NCI-H524 (cell line): ENCODE results near the gene PIP5K1A.
"Not testable (repeated sequence)": the region's sequence is repeated elsewhere in the genome, so short reads cannot be mapped to it uniquely, and the experiment has no call there.

ENCODE experiments used
- DNase-seq, 2 experiments: peaks; one replicate each; lab custom pipeline; 2025; lab: John Stamatoyannopoulos, UW

PIP5K1A gene

DNA sequence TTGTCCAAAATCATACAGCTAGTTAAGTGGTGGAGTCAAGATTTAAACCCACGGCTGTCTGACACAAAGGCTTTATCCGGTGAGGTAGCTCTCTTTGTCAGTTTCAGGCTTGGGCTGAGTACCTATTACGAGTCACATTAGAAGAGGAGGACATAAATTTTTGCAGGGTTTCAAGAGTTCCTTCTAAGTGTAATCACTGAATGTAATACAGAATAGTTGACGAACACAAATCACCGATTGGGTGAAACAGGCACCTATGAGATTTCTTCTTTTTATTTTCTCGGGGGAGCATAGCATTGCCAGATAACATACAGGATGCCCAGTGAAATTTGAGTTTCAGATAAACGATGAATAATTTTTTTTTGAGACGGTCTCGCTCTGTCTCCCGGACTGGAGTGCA, 57.0 kb downstream of the PIP5K1A start:
- DNase-seq = no peak

DNA sequence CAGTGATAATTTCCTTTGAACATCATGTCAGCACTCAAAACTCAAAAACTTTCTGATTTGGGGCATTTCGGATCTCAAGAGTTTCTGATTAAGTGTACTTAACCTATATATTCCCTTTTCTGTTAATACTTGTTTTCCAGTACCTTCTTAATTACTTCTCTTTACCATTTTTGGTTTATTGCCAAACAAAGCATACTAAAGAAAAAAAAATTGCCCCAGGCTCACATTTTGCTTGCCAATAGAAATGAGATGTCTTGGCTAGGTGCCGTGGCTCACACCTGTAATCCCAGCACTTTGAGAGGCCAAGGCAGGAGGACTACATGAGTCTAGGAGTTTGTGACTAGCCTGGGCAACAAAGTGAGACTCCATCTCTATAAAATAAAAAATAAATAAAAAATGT, 61.0 kb downstream of the PIP5K1A start:
- DNase-seq = no peak

DNA sequence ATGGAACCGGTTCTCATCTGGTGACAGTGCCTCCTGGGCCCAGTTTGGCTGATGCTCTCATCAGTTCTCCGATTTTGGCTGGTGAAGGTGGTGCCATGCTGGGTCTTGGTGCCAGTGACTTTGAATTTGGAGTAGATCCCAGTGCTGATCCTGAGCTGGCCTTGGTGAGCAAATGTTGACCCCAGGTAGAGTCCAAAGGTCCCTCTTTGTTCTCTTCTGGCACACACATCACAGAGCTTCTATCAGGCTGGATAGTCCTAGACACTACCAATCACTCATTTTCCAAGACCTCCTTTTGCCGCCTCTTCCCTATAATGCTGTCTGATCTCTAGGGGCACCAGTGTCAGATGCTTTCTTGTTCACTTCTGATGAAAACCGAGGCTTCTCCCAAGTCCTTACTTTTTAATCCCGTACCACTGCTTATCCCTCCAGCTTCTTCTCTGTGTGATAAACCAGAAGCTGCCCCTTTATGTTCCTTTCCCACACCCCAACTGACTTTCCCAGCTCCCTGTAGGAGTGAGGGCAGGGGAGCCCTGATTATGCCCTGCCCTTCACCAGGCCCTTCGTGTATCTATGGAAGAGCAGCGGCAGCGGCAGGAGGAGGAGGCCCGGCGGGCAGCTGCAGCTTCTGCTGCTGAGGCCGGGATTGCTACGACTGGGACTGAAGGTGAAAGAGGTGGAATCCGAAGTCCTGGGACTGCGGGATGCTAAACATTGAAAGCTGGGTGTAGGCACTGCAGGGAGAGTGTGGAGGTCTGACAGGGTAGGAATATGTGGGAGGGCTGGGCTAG, 67.3 kb downstream of the PIP5K1A start:
- no peak for DNase-seq

GRCh38 chr1:151266315-151266714, 68.0 kb downstream of the PIP5K1A start:
- DNase-seq = no peak

GRCh38 chr1:151266821-151267220, 68.5 kb downstream of the PIP5K1A start:
- no peak for DNase-seq

DNA sequence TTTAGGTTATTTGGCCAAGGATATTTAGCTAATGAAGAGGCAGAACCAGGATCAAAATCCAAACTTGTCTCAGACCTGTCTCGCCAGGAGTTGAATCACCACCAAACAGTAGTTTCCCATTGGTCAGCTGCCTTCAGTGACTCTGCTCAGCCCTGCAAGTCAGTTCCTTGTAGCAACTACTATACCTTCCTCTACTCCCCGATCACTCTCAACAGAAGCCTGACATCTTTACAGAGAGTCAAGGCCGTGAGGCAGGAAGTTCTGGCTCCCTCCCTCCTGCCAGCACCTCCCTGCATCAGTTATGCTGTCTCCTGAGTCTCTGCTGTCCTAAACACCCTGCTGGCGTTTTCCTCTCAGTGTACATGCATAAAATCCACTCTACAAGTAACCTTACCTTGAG, 69.4 kb downstream of the PIP5K1A start:
- DNase-seq = no peak

DNA sequence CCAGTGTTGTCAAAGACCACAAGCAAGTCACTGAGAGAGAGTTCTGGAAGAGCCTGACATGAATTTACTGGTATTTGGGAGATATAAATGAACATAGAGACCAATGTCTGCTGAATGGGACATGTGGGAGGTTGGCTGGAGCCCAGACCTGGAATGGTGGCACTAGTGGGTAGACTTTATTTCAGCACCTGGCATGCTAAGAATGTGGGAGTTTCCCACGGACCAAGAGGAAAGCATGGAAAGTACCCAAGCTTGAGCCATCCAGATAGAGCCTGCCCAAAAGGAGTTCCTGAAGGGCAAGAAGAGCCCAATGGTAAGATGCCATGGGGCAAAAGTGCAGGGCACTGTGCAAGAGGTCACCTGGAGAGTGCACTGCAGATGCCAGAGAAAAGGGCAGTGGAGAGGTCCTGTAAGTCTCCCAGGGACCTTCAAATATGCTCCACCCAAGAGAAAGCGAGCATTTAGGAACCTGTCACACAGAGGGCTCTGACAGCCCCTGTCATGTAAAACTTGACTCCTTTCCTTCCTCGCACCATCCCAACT, 75.6 kb downstream of the PIP5K1A start:
- DNase-seq = no peak

DNA sequence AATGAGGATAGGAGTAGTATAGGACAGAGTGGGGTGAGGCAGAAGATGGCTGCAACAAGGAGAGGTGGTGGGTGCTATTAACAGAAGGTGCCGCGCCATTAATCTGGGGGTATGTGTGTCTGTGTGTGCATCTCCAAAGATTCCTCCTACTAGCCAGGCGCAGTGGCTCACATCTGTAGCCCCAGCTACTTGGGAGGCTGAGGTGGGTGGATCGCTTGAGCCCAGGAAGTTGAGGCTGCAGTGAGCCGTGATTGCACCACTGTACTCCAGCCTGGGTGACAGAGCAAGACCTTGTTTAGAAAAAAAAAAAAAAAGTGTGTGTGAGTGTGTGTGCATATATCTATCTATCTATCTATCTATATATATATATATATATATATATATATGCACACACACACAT, 77.0 kb downstream of the PIP5K1A start:
- not testable (repeated sequence) for DNase-seq

- no peak for DNase-seq
Observed at GRCh38 chr1:151277249-151277648, 78.9 kb downstream of the PIP5K1A start.

DNA sequence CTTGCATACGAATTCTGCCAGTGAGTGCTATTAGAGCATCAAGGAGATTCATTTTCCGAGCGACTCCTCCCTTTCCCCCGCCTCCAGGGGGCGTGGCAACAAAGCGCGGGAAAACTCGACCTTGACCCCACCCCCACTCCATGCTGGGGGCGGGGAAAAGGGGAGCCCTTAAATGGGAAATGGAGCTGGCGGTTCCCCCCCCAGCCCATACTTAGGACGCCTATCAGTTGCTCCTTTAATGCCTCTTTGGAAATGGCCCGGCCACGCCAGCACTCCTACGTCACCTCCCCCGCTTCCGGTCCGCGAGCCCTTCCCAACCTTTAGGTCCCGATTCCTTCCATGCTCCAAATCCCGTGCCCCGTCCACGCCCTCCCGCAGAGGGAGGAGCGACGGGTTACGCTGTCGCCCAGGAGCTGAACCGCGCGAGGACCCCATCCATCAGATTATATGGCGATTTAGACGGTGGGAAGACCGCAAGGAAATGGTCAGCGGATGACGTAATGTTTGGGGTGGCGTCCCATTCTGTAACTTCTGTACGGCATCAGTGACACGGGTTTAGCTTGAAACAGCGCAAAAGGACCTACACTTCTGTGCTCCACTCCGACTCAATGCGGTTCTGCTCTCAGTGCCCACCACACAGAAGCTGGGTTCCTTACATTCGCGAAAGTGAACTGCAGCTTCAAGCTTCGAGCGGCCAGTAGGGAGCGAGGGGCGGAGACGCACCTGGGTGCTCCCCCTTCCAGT, 83.0 kb downstream of the PIP5K1A start:
- DNase-seq = peak; percentile 97 to 98

DNA sequence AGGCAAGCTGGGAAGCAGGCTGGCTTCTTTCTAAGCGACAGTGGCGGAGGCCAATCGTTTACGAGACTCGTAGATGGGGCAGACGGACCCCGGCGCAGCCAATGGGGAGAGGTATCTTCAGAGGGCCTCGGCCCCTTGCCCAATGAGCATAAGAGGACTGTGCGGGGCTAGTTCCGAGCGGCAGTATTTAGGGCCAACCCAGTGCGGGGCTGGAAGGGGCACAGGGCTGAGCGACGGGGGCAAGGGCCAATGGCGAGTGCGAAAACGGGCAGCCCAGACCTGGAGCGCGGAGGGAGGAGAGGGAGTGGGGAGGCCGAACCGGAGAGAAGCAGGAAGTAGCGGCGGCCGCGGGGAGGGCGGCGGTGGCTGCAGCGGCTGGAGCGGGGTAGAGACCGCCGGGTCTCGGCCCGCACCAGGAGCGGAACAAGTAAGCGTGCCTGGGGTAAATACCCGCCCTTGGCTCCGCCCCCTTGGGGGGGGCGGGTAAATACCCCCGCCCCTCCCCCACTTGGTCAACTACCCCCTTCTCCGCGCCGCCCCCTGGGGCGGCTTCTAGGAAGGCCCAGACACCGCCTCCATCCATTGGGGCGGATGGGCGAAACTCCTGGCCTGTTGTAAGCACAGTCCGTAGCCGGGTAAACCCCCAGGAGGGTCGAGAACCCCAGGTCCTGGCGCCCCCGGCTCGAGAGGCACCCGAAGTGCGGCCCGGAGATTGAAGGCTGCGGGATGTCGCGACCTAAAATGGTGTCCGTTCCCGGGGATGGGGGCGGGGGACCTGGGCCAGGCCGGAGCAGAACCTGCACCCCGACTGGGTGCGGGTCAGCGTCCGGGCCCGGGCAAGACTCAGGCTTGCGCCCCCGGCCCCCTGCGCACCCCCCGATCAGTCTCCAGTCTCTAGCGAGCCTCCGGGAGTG, 83.9 kb downstream of the PIP5K1A start, which contains the start of gene ZNF687:
Gene ZNF687, plus strand, starts transcription at position 331 of the 914 bp plus-strand sequence. CDS start 3,993 bp downstream, outside the sequence.
- DNase-seq = peak; percentile 98 to 100

- peak; percentile 18 to 63 for DNase-seq
Observed at GRCh38 chr1:151282883-151283725, 84.8 kb downstream of the PIP5K1A start.

DNA sequence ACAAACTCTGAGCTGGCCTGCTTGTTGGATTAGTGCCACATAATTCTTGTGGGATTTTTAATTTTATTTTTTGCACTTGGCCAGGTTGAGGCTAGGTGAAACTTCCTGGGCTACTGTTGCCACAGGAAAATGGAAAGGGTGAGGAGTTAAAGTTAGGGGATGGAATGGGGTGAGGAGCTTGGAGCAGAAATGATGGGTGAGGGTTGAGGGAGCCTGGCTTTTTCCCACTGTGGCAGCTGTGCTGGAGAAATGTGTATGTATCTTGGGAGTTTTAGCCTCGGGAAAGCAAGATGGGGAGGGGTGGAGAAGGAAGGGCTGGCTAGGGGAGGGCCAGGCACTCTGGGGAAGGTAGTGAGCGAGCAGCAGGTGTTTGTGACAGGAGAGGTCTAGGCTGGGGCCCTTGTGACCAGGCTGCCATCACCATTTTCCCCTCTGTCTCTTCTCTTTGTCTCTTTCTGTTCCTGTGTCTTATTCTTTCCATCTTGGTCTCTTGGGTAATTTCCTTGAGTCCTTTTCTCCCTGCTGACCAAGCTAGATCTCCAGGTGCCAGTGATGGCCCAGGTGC, 85.7 kb downstream of the PIP5K1A start:
- DNase-seq = no peak

DNA sequence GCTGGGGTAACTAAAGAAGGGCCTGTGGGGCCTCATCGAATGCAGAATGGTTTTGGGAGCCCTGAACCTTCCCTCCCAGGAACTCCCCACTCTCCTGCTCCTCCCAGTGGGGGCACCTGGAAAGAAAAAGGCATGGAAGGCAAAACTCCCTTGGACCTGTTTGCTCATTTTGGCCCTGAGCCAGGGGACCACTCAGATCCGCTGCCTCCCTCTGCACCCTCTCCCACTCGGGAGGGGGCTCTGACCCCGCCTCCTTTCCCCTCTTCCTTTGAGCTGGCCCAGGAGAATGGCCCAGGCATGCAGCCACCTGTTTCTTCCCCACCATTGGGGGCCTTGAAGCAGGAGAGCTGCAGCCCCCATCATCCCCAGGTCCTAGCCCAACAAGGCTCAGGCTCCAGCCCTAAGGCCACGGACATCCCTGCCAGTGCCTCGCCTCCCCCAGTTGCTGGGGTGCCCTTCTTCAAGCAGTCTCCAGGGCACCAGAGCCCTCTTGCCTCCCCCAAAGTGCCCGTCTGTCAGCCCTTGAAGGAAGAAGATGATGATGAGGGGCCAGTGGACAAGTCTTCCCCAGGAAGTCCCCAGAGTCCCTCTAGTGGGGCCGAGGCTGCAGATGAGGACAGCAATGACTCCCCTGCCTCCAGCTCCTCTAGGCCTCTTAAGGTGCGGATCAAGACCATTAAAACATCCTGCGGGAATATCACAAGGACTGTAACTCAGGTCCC, 88.4 kb downstream of the PIP5K1A start:
- no peak for DNase-seq

- no peak for DNase-seq
Observed at GRCh38 chr1:151287341-151287699, 89.0 kb downstream of the PIP5K1A start.

DNA sequence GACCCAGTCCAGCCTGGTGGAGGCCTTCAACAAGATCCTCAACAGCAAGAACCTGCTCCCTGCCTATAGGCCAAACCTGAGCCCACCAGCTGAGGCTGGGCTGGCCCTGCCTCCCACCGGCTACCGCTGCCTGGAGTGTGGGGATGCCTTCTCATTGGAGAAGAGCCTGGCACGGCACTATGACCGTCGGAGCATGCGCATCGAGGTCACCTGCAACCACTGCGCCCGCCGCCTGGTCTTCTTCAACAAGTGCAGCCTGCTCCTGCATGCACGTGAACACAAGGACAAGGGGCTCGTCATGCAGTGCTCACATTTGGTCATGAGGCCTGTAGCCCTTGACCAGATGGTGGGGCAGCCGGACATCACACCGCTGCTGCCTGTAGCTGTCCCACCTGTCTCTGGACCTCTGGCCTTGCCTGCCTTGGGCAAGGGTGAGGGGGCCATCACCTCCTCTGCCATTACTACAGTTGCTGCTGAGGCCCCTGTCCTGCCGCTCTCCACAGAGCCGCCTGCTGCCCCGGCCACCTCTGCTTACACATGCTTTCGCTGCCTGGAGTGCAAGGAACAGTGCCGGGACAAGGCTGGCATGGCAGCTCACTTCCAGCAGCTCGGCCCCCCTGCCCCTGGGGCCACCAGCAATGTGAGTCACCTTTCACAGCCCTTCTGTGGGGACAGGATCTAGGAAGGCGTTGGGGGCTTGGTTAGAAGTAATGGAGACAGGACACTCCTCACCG, 89.6 kb downstream of the PIP5K1A start:
- no peak for DNase-seq

- no peak for DNase-seq
Observed at GRCh38 chr1:151288502-151288901, 90.2 kb downstream of the PIP5K1A start.

DNA sequence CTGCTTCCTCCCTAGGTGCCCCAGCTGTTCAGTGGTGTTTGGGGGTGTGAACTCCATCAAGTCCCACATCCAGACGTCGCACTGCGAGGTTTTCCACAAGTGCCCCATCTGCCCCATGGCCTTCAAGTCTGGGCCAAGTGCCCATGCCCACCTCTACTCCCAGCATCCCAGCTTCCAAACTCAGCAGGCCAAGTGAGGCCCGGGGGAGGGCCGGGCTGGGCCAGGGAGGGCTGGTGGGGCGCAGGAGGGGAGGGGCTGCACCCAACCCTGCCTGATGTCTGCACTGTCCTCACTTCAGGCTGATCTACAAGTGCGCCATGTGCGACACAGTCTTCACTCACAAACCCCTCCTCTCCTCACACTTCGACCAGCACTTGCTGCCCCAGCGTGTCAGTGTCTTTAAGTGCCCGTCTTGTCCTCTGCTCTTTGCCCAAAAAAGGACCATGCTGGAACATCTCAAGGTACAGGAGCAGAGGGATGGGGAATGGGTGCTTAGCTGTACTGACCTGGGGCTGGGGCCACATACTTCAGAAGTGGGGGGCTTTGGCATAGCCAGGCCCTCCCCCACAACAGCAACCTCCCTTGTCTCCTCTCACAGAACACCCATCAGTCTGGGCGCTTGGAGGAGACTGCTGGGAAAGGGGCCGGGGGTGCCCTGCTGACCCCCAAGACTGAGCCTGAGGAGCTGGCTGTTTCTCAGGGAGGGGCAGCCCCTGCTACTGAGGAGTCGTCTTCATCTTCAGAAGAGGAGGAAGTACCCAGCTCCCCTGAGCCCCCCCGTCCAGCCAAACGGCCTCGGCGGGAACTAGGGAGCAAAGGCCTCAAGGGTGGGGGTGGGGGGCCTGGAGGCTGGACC, 91.0 kb downstream of the PIP5K1A start:
- no peak for DNase-seq
